Muscle layer of duodenum (tissue), 2 donors: Measurements from ENCODE around the gene SCAMP4.
A peak's percentile ranks its signal among the peaks of the same experiment; 100 is the strongest.

ENCODE experiments used
- H3K27ac ChIP-seq: one replicate; pipeline ENCODE4 v1.7.0; 2013; ENCODE audit warnings: mild to moderate bottlenecking, low read length
- H3K27me3 ChIP-seq: one replicate; pipeline ENCODE4 v1.7.0; 2013; ENCODE audit warnings: low read depth, mild to moderate bottlenecking, control low read depth, low read length
- H3K36me3 ChIP-seq, 2 donors: one replicate each; pipeline ENCODE4 v1.7.0; 2013; ENCODE audit warnings: low read length in 2 of 2, control low read depth in 1 of 2, mild to moderate bottlenecking in 1 of 2; ENCODE audit not compliant: insufficient read depth in 2 of 2, control insufficient read depth in 1 of 2
- H3K4me1 ChIP-seq, 2 donors: one replicate each; pipeline ENCODE4 v1.7.0; 2013; ENCODE audit warnings: low read length in 2 of 2, mild to moderate bottlenecking in 2 of 2, control low read depth in 1 of 2, moderate library complexity in 1 of 2; ENCODE audit not compliant: insufficient read depth in 2 of 2, control insufficient read depth in 1 of 2
- H3K4me3 ChIP-seq, 2 donors: one replicate each; pipeline ENCODE4 v1.7.0; 2013; ENCODE audit warnings: low read length in 2 of 2, low read depth in 1 of 2, mild to moderate bottlenecking in 1 of 2
- H3K9me3 ChIP-seq, 2 donors: one replicate each; pipeline ENCODE4 v1.7.0; 2013; ENCODE audit warnings: low read length in 2 of 2, control low read depth in 1 of 2, mild to moderate bottlenecking in 1 of 2; ENCODE audit not compliant: control insufficient read depth in 1 of 2
- donor health status: healthy.

Gene SCAMP4

DNA sequence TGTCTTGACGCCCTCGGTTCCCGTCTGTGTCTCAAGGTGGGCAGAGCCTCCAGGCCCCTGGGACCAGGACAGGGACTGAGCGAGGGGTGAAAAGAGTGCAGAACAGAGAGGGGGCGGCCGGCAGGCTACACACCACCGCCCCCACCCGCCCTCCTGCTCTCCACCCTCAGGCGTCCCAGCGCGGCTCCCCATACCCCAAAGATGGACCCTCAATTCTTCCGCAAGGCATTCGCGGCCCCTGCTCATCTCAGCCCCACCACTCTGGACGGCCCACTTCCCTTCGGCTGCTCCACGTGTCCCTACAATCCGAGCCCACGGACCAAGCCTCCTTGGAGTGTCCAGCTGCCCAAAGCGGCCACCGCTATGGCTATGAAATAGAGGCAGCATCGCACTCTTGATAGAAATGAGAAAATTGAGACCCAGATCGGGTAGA lies 43.6 kb upstream of the SCAMP4 start:
- Histone ChIP-seq H3K36me3 (no peaks in the 10 kb centered on the region), H3K27ac (peak overlapping the region; percentile 56), H3K4me3 (peak overlapping the region; percentile 63 to 77), H3K9me3 (no peaks in the 10 kb centered on the region), H3K27me3 (no peaks in the 10 kb centered on the region), H3K4me1 (peaks cover 7 to 61% of the 10 kb centered on the region in 2 donors)

DNA sequence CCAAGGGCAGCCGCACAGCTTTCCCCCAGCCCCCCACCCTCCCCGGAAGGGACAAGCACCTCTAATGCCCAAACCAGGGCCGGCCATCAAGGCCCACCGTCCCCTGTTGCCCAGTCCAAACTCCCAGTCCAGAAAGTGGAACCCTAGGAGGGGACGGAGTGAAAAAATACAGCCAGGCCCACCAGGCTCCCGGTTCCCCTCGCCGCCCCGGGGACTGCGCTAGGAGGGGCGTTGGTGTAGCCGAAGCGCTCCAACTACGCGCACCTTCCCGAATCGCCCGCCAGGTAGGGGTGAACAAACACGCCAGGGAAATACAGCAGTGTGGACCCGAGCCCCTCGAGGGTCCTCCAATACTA lies 43.2 kb upstream of the SCAMP4 start:
- H3K36me3 ChIP-seq, result no peaks in the 10 kb centered on the region
- H3K27ac ChIP-seq, result peak overlapping the region; percentile 31
- no peaks in the 10 kb centered on the region for H3K9me3 ChIP-seq
- H3K4me3 ChIP-seq, result peak overlapping the region; percentile 63 to 77
- H3K27me3 ChIP-seq, result no peaks in the 10 kb centered on the region
- H3K4me1 ChIP-seq, result peaks cover 7 to 57% of the 10 kb centered on the region in 2 donors

DNA sequence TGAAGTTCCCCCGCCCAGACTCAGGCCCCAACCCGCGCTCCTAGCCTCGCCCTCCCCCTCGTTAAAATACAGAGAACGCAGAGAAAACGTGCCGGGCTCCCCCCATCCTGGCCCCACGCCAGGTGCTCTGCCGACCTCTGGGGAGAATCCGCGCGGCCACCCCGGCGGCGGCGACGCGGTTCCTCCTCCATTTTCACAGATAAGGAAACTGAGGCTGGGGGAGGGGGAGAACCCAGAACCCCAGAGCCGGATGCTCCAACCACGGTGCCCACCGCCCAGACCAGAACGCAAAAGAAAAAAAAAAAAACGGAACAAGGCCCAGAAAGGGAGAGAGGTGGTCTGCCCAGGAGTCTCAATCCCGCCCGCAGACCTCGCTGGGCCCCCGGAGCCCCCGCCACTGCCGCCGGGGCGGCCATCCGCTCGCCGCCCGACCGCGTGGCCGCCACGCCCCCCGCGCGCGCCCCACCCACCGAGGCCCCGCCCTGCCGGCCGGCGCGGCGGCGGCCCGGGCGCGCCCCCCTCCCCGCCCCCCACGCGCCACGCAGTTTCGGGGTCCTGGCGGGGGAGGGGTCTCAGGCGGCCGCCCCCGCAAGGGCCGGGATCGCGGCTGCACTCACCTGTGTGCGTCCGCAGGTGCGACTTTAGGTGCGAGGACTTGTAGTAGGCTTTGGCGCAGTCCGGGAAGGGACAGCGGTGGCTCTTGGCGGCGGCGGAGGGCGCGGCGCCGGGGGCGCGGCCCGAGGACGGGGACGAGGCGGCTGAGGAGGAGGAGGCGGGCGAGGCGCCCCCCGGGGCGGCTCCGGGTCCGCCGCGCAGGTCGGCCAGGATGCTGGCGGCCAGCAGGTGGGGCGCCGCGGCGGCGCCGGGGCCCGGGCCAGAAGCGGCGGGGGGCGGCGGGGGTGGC lies 42.5 kb upstream of the SCAMP4 start:
- Histone ChIP-seq H3K27me3 (no peaks in the 10 kb centered on the region), H3K4me1 (peaks cover 6 to 51% of the 10 kb centered on the region in 2 donors), H3K4me3 (peak overlapping the region; percentile 63 to 77), H3K36me3 (no peaks in the 10 kb centered on the region), H3K9me3 (no peaks in the 10 kb centered on the region), H3K27ac (no peak overlapping the region)

DNA sequence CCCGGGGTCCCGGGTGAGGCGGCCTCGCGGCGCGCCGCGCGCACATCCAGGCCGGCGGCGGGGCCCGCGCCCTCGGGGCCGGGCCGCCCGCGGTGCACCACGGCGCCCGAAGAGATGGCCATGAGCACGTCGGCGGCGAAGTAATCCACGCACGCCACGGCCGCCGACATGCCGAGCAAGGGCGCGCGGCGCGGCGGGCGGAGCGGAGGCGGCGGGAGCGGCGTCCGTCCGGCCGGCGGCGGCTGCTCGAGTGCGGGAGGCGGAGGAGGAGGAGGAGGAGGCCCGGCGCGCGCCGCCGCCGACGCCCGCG lies 41.9 kb upstream of the SCAMP4 start, which contains the start of gene KLF16:
Gene KLF16, minus strand, starts transcription at position 252 of the 310 bp plus-strand sequence. Its CDS starts 82 bp downstream, at position 170.
- H3K4me3 ChIP-seq, result peak within 1 kb of the TSS; percentile 66 to 78
- peak within 1 kb of the TSS; percentile 72 for H3K27ac ChIP-seq
- H3K36me3 ChIP-seq, result no peaks in the 10 kb centered on the region
- peaks cover 3 to 45% of the 10 kb centered on the region in 2 donors for H3K4me1 ChIP-seq
- H3K27me3 ChIP-seq, result no peaks in the 10 kb centered on the region
- no peaks in the 10 kb centered on the region for H3K9me3 ChIP-seq

DNA sequence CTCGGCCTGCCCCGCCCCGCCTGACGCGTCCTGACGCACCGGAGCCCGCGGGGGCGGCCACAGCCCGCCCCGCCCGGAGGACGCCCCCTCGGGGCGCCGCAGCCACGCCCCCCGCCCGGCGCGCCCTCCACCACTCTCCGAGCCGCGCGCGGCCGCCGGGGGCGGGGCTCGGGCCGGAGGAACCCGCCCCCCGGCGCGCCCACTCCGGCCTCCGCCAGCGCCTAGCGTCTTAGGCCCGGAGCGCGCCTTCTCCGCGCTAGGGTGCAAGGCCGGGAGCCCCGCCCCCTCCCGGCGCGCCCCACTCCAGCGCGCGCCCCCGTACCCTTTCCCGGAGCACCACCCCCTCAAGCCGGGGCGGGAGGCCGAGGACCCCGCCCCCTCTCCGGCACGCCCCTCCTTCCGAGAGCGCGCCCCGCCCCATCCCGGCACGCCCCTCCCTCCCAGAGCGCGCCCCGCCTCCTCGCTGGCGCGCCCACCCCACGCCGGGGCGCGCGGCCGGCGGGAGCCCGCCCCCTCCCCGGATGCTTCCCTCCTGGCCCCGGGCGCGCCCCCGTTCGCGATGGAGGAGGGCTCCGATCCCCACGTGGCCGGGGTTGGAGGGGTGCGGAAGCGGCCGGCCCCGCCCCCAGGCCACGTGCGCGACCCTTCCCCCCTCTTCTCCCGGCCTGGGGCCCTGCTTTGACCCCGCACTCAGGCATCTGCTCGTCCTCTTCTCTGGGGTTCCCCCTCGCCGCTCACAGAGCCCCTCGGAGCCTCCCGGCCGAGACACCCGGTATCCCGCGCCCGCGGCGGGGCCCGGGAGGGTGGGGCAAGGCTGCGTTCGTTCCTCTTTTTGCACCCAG lies 41.3 kb upstream of the SCAMP4 start:
- H3K4me3 ChIP-seq, result peak overlapping the region; percentile 66 to 78
- peaks cover 3 to 39% of the 10 kb centered on the region in 2 donors for H3K4me1 ChIP-seq
- no peaks in the 10 kb centered on the region for H3K9me3 ChIP-seq
- no peaks in the 10 kb centered on the region for H3K27me3 ChIP-seq
- H3K36me3 ChIP-seq, result no peaks in the 10 kb centered on the region
- H3K27ac ChIP-seq, result peak overlapping the region; percentile 72

DNA sequence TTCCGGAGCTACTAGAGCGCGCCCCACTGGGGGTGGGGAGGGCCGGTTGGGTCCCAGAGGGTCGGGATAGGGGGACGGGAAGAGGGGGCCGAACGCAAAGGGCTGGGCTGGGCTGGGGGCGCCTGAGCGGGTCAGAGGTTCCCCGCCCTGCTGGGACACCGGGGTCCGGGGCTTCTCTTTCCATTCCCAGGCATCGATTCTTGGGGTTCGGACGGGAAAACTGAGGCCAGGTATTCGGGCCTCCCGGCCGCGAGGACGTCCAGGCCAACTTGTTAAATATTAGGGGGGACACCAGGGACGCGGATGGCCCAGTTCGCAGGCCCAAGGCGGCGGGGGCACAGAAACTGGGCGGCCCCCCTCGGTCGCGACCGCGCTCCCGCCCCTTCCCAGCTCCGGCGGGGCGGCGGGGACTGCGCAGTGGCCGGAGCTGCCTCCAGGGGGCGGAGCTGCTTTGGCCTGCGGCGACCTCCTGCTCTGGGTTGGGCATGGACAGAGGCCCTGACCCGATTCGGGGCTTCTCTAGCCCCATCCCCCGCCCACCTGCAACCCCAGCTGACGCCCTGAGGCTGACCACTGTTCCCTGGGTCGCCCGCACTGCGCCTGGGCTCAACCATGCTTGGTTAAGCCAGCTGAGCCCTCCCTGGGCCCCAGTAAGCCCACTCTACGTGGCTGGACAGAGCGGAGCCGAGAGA lies 40.6 kb upstream of the SCAMP4 start:
- Histone ChIP-seq H3K4me1 (peaks cover 0 to 31% of the 10 kb centered on the region in 2 donors), H3K27ac (peak overlapping the region; percentile 72), H3K9me3 (no peaks in the 10 kb centered on the region), H3K27me3 (no peaks in the 10 kb centered on the region), H3K36me3 (no peaks in the 10 kb centered on the region), H3K4me3 (peak overlapping the region; percentile 66 to 78)

DNA sequence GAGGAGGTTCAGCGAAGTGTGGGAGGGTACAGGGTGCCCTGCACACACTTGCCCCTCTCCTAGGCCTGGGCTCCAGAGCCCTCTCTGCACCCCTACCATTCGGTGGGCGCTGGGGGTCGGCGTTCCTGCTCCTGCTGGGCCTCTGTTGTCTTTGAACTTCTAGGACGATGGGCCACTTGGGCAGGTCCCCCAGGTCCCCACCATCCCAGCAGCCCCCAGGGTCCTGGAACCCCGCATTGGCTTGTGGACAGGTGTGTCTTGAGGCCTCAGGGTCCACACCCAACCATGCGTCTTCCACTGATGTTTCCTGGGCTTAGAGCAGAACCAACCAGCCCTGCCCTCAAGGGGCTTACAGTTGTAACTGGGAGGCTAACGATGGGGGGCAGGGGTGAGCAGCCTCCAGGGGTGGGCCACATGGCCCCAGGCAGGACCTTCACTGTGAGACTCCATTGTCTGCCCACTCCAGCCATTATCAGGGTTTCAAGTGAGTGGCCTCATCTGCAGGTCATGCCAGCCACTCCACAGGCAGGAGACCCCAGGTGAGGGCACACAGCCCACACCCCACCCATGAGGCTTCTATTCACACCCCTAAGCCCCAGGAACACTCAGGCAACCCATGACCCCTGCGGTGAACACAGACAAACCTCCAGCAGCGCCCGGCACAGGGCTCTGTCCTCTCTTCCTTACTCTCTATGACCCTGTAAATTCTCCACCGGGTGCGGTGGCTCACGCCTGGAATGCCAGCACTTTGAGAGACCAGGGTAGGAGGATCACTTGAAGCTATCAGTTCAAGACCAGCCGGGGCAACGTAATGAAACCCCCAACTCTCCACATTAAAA lies 39.8 kb upstream of the SCAMP4 start:
- Histone ChIP-seq H3K36me3 (no peaks in the 10 kb centered on the region), H3K4me1 (peaks cover 0 to 24% of the 10 kb centered on the region in 2 donors), H3K27me3 (no peaks in the 10 kb centered on the region), H3K27ac (peak overlapping the region; percentile 65), H3K4me3 (peak overlapping the region in 1 of 2 donors; percentile 78), H3K9me3 (no peaks in the 10 kb centered on the region)

DNA sequence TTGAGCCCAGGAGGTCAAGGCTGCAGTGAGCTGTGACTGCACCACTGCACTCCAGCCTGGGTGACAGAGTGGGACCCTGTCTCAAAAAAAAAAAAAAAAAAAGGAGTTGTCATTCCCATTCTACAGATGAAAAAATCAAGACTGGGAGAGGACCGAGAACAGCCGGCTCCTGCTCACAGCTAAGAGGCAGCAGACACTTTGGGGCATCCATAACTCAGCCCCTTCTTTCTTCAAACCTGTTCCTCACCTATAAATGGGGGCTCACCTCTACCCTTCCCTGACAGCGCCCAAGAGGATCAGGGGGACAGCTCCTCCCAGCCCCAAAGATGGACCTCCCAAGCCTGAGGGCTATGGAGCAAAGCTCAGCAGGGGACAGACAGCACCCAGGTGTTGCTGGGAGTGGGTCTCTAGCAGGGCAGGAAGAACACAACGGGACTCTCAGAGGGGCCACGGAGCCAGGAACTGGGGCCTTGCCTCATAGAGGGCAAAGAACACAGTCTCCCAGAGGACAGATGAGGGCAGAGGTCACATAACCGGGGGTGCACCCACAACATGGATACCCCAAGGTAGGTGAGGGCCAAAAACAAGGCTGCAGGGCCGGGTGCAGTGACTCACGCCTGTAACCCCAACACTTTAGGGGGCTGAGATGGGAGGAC lies 38.4 kb upstream of the SCAMP4 start:
- Histone ChIP-seq H3K4me1 (peaks cover 0 to 9% of the 10 kb centered on the region in 2 donors), H3K36me3 (peaks cover 0 to 4% of the 10 kb centered on the region in 2 donors), H3K4me3 (no peak overlapping the region), H3K9me3 (no peaks in the 10 kb centered on the region), H3K27me3 (no peaks in the 10 kb centered on the region), H3K27ac (no peak overlapping the region)

DNA sequence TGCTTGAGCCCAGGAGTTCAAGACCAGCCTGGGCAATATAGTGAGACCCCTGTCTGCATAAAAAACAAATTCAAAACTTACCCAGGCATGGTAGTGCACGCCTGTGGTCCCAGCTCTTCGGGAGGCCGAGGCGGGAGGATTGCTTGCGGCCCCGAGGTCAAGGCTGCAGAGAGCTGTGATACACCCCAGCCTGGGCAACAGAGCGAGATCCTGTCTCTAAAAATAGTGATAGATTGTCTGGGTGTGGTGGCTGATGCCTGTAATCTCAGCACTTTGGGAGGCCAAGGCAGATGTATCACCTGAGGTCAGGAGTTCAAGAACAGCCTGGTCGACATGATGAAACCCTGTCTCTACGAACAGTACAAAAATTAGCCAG lies 37.9 kb upstream of the SCAMP4 start:
- Histone ChIP-seq H3K27ac (no peak overlapping the region), H3K36me3 (peaks cover 0 to 4% of the 10 kb centered on the region in 2 donors), H3K4me3 (no peak overlapping the region)

DNA sequence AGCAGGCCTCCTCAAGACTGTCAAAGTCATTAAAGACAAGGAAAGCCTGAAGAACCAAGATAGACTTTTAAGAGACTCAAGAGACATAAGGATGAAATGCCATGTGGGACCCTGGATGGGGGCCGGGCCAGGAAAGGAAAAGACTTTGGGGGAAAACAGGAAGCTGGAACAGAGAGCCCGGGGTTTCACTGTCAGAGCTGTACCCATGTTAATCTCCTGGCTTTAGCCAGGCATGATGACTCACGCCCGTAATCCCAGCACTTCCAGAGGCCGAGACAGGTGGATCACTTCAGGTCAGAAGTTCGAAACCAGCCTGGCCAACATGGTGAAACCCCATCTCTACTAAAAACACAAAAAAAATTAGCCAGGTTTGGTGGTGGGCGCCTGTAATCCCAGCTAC lies 36.2 kb upstream of the SCAMP4 start:
- no peaks in the 10 kb centered on the region for H3K9me3 ChIP-seq
- H3K4me3 ChIP-seq, result no peak overlapping the region
- H3K27me3 ChIP-seq, result no peaks in the 10 kb centered on the region
- H3K36me3 ChIP-seq, result peaks cover 0 to 4% of the 10 kb centered on the region in 2 donors
- peaks cover 1 to 22% of the 10 kb centered on the region in 2 donors for H3K4me1 ChIP-seq
- H3K27ac ChIP-seq, result no peak overlapping the region

More for the DNA sequence above, 37.9 kb upstream of the SCAMP4 start:
- peaks cover 0 to 7% of the 10 kb centered on the region in 2 donors for H3K4me1 ChIP-seq
- no peaks in the 10 kb centered on the region for H3K9me3 ChIP-seq
- no peaks in the 10 kb centered on the region for H3K27me3 ChIP-seq
